ENCODE results near the gene TRAF2. TPM values are rescaled to one million over a fixed set of nuclear protein-coding genes. Genes with fewer than 3 reads are reported as not detected.

TRAF2 gene
- total RNA-seq, 1 donor from 2014 or later: 16.4 TPM

DNA sequence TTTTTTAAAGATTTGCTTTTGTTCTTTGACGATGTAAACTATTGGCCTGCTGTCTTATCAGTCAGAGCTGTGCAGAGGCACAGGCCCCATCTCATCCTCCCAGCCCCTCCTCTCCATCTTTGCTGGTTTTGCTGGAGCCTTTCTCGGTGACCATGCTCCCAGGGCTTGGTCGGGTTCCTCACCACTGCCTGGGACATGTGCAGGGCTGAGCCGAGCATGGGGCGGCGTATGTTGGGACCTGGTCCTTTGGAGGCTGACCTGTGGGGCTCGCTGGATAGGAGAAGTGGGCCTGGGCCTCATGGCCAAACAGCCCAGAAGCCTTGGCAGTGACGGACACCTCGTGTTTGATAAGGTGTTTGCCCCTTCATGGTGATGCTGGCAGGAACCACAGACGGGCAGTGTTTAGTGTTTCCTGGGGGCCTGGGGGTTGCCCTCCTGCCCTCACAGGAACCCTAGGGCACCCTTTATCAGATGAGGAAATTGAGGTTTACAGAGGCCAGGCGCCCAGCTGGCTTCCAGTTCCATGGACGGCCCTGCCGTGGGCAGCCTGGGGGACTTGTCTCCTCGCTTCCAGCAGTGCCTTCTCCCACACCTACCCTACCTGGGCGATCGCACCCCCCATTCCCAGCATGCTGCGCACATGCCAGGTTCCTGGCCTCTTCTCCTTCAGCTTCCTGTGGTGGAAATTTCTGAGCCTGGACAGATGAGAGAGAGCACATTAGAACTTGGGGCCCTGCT is 27.6 kb downstream of the TRAF2 start:
- DNase-seq (ENCODE audit: low spot score): no peak

DNA sequence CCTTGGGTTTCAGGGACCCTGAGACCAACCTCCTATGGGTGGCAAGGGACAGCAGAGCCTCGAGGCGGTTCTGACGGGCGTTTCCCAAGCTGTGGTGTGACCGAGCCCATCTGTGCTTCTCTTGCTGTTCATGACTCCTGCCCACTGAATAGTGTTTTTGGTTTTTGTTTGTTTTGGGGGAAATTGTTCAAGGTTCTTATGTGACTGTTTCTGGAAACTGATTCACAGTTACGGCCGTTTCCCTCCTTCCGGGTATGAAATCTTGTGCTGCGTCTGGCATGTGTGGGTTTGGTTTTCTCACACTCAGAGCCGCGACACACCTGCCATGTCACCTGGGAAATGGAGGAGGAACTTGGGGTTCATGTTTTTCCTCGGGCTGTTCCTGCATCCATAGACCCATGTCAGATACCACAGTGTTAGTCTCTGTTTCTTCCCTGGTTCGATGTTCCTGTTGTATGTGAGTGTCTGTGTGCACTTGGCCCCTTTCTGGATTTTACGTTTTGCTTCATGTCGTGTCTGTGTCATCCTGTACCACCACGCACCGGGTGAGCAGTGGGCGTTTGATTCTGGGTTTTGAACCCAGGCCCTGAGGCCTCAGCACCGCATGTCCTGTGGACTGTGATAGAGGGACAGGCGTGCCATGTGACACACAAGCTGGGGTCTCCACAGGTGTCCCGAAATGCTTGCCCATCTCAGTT is 29.5 kb downstream of the TRAF2 start:
- DNase-seq (ENCODE audit: low spot score): no peak

DNA sequence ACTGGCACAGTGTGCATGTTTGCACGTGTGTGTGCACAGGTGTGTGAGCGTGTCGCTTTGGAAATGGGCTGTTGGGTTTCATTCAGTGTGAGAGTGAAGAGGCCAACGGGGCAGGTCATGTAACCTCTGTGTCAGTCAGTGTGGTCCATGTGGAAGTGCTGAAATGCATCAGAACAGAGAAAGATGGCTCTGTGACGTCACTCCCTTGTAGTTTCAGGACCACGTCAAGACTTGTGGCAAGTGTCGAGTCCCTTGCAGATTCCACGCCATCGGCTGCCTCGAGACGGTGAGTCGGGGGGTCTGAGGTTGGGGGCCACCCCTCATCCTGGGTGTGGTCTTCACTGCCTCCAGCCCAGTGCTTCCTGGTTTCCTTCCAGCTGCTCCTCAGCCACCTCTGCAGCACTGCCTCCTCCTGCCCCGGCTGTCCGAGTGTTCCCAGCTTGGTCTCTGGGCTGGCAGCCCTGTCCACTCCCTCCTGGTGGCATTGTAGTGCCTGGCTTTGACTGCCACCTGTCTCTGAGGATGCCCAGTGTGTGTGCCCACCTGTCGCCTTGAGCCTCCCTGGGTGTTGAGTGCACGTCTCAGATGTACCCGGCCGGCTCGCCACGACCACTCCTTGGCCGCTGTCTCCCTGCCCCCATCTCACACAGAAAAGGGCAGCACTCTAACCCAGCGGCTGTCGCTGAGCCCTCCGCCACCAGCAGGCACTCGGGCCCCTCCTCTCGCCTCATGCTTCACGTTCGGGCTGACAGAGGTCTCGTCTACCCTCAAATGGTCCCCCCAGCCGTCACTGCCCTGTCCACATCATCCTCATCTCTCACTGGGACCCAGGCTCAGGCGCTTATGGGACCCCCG is 30.2 kb downstream of the TRAF2 start:
- DNase-seq (ENCODE audit: low spot score): no peak

DNA sequence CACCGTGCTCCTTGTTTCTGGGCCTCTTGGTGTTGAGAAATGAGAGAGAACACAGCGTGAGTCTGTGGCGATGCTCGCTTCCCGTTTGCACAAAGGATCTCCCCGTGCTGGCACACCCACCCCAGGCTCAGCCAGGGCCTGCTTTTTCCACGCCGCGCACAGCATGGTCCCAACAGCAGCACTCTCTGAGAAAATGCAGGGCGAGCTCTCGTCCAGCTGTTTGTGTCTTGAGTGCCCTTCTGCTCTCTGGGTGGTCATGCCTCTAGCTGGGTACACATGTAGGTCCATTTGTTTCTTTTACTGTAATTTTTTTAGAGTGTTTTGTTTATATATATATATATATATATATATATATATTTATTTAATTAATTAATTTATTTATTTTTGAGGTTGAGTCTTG is 31.6 kb downstream of the TRAF2 start:
- no peak for DNase-seq (ENCODE audit: low spot score)

DNA sequence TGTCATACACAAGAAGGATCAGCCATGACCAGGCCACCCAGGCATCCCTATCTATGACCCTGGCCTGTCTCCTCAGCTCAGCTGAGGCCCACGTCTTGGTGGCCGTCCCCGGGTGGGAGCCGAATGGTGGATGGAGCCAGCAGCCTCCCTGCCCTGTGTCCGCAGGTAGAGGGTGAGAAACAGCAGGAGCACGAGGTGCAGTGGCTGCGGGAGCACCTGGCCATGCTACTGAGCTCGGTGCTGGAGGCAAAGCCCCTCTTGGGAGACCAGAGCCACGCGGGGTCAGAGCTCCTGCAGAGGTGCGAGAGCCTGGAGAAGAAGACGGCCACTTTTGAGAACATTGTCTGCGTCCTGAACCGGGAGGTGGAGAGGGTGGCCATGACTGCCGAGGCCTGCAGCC is 33.8 kb downstream of the TRAF2 start:
- DNase-seq (ENCODE audit: low spot score): no peak

DNA sequence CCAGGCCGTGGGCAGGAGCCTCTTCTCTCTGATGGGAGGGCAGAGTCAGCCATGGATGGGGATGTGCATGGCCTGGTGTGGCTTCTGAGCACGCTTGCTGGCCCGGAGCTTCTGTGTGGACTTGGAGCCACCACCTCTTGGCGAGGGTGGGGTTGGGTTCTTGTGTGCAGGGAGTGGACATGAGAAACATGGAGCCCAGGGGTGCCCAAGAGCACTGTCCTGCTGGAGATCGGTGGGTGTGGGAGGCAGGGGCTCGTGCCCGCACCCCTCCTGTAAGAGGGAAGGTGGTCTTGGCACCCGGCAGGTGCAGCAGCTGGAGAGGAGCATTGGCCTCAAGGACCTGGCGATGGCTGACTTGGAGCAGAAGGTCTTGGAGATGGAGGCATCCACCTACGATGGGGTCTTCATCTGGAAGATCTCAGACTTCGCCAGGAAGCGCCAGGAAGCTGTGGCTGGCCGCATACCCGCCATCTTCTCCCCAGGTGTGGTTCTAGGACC is 34.5 kb downstream of the TRAF2 start:
- no peak for DNase-seq (ENCODE audit: low spot score)

DNA sequence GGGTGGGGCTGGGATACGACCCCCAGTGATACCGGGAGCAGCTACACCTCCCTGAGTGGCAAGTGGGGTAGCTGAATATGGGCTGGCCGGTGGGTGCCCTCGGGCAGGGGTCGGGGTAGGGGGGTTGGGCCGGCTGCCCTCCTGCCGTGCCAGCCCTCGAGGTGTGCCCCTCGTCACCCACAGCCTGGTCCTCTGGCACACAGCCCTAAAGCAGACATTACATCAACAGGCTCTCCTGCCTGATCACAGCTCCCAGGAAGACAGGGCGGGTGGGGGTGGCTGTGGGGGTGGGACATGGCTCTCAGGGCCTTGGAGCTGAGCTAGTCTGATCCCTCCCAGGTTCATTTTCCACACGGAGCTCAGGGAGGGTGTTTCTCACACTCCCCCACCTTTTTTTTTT is 35.0 kb downstream of the TRAF2 start:
- DNase-seq (ENCODE audit: low spot score): no peak

DNA sequence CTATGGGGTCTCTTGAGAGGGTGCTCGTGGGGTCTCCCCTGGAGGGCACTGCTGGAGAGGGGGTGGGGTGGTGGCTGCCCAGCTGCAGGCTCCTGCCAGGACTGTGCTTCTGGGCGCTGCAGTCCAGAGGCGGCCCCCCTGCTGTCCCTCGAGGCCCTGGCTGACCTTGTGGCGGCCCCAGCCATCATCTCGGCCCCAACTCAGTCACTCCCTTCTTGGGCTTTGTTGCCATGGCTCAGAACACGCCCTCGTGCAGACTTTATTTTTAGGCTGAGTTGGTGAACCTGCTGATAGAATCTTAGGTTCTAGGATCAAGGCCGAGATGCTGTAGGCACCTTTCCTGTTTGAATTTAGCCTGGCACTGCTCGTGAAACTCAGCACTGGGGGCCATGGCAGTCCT is 35.4 kb downstream of the TRAF2 start:
- no peak for DNase-seq (ENCODE audit: low spot score)

DNA sequence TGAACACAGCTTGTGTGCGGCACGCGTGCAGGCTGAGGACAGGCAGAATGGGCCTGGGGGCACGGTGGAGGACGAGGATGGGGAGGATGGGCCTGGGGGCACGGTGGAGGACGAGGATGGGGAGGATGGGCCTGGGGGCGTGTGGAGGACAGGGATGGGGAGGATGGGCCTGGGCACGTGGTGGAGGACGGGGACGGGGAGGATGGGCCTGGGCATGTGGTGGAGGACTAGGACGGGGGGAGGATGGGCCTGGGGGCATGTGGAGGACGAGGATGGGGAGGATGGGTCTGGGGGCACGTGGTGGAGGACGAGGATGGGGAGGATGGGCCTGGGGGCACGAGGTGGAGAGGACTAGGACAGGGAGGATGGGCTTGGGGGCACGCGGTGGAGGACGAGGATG is 36.2 kb downstream of the TRAF2 start:
- no peak for DNase-seq (ENCODE audit: low spot score)

DNA sequence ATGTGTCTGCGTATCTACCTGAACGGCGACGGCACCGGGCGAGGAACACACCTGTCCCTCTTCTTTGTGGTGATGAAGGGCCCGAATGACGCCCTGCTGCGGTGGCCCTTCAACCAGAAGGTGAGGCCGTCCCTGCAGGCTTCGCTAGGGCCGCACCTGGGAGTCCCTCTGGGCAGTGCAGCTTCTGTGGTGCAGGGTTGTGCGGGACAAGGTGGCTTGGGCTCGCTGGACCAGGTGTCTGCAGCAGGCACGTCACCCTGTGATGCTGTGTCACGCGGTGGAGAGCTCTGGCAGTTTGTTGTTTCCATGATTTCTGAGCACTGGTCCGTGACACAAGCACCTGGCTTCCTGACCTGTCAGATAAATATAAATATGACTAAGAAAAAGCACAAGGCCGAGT is 37.6 kb downstream of the TRAF2 start:
- DNase-seq (ENCODE audit: low spot score): no peak

DNA sequence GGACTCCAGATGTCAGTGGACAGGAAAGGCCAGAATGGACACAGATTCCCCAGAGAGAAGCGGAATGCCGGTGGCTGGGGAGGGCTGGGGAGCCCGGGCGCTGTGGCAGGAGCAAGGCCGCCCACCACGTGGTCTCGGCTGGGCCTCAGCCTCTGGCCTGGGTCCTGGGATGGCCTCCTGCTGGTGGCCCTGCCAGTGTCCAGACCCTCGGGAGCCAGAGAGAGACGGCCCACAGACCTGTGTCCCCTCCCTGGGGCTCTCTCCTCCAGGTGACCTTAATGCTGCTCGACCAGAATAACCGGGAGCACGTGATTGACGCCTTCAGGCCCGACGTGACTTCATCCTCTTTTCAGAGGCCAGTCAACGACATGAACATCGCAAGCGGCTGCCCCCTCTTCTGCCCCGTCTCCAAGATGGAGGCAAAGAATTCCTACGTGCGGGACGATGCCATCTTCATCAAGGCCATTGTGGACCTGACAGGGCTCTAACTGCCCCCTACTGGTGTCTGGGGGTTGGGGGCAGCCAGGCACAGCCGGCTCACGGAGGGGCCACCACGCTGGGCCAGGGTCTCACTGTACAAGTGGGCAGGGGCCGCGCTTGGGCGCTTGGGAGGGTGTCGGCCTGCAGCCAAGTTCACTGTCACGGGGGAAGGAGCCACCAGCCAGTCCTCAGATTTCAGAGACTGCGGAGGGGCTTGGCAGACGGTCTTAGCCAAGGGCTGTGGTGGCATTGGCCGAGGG is 39.3 kb downstream of the TRAF2 start:
- no peak for DNase-seq (ENCODE audit: low spot score)

DNA sequence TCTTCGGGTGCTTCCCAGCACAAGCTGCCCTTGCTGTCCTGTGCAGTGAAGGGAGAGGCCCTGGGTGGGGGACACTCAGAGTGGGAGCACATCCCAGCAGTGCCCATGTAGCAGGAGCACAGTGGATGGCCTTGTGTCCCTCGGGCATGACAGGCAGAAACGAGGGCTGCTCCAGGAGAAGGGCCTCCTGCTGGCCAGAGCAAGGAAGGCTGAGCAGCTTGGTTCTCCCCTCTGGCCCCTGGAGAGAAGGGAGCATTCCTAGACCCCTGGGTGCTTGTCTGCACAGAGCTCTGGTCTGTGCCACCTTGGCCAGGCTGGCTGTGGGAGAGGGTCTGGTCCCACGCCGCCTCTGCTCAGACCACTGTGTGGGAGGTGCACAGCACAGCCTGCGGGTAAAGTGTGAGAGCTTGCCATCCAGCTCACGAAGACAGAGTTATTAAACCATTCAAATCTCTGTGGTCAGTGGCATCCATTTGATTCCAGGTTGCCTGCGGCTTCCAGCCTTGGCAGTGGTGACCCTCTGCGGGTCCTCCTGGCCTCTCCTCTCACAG is 39.9 kb downstream of the TRAF2 start:
- no peak for DNase-seq (ENCODE audit: low spot score)

DNA sequence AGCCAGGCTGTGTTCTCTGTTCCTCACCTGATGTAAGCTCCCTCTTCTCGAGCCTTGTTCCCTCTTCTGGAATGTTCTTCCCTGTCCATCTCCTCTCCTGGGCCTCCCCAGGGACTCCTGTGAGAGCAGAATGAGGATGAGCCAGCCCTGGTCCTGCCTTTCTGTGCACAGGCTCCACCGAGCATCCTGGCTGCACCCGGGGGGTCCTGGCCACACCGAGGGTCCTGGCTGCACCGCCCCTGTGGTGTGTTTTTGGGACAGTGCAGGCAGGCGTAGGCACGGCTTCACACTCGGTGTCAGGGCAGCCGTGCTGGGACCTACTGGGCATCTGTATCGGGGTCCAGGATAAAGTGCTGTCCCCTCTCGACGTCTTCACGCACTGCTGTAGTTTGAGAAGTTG is 40.4 kb downstream of the TRAF2 start:
- no peak for DNase-seq (ENCODE audit: low spot score)

DNA sequence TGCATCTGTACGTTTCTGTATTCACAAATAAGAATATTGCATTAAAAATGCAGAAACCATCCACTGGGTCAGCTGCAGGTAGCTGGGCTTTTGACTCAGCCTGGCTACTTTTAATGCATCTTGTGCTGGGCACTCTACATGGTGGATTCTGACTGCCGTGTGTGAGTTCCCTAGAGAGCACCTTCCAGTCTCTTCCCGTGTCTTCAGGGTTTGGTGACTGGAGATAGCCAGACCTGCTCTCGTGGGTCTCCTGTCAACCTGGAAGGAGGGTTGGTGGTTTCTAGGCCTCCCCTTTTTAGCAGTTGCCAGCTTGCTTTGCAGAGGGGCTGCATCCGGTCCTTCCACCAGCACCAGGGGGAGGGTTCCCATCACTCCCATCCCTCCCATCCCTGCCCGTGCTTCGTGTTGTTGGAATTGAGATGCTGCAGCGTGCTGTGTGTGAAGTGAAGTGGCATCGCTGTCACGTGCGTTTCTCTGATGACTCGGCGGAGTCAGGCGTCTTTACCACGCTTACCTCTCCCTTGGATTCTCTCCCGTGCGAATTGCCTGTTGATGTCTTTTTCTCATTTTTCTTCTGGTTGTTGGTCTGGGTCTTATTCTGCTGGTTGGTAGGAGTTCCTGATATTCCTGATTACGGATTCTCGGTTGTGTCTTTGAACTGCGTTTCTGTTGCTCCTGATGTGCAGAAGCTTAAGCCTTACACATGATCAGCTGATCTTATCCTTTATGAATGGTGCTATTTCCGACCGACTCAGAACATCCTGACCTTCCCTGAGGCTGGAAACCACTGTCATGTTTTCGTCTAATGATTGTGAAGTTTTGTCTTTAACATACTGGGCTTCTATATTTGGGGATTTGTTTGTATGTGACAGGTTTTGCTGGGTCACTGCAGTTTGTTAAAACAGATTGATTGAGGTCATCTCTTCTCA is 41.3 kb downstream of the TRAF2 start:
- DNase-seq (ENCODE audit: low spot score): no peak

DNA sequence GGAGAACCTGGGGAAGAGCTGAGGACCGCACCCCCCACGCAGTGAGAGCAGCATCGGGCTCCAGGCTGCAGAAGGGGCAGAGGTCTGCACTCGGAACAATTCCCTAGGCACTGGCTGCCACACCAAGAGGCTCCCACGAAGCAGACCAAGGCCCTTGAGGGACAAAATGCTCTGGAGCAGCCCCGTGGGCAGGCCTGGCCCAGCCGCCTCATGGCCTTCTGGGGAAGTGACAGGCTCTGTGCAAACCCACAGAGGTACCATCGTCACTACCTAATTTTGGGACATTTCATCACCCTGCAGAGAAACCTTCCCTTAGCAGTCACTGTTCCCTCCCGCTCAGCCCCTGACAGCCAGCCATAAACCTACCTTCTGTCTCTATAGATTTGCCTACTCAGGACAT is 42.3 kb downstream of the TRAF2 start:
- no peak for DNase-seq (ENCODE audit: low spot score)

DNA sequence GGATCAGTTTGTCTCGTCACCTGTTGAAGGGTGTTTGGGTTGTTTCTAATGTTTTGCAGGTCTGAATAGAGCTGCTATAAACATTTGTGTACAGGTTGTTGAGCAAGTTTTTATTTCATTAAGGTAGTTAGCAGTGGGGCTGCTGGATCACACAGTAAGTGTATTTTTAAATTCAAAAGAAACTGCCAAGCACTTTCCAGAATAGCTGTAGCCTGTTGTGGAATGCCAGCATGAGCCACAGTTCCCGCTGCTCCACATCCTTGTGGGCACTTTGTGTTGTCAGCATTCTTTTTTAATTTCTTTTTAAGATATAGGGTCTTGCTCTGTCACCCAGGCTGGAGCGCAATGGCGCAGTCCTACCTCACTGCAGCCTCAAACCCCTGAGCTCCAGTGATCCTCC is 43.7 kb downstream of the TRAF2 start:
- no peak for DNase-seq (ENCODE audit: low spot score)

DNA sequence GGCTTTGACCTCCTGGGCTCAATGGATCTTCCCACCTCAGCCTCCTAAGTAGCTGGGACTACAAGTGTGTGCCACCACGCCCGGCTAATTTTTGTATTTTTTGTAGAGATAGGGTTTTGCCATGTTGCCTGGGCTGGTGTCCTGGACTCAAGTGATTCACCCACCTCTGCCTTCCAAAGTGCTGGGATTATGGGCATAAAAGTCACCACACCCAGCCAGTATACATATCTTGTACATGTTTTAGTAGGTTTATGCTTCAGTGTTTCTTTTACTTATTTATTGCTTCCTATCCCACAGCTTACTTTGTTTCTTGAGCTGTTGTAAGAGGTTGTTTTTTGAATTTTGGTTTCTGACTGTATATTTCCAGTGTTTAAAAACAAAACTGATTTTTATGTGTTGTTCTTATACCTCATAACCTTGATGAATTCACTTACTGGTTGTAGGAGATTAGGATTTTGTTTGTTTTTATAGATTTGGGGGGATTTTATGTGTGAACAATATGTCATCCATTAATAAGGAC is 45.4 kb downstream of the TRAF2 start:
- DNase-seq (ENCODE audit: low spot score): no peak

DNA sequence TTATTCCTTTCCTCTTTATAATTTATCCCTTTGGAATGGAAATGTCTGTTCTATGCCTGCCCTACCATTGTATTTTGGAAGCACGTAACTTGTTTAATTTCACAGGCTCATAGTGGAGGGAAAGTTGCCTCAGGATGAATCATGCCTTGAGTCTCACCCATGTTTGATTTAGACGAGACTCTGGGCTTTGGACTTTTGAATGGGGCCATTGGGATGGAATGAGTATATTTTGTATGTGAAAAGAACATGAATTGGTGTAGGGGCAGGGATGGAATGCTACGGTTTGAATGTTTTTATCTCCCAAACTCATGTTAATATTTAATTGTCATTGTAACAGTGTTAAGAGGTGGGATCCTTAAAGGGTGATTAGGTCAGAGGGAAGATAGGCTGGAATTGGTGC is 48.0 kb downstream of the TRAF2 start:
- DNase-seq (ENCODE audit: low spot score): no peak

DNA sequence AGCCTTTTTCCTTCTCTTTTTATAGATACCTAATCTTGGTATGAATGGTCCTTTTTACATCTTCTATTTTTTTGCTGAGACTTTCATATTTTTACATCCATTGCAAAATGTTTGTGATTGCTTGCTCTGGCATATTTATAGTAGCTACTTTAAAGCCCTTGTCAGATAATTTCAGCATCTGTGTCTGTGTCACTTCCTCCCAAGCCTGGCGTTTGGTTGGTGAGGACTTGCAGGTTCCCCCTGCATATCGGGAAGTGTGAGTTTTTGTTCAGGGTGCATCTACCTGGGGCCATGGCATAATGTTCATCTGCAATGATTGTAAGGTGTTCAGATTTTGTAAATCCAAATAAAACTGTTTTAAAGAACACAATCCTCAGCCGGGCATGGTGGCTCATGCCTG is 49.3 kb downstream of the TRAF2 start:
- DNase-seq (ENCODE audit: low spot score): no peak

DNA sequence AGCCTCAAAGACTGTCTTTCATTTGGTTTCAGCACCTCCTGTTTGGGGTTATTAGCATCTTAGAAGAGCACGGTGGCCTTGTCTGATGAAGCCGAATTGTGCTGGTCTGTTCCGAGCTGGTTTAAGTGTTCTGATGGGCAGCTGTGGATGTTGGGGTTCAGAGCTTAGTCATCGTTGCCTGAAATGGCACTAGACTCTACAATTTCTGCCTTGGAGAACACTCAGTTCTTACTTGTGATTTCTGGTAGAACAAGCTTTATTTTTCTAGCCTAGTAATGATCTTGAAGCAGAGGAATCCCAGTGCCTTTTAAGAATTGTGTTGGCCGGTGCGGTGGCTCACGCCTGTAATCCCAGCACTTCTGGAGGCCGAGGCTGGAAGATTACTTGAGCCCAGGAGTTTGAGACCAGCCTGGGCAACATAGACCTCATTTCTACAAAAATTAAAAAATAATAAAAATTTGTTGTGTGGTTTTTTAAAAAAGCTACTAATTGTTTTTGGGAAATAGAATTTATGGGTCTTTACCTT is 50.4 kb downstream of the TRAF2 start:
- DNase-seq (ENCODE audit: low spot score): no peak

Data from ureter (tissue), 1 donor.